ENCODE data around the gene MACIR. TPM values are rescaled to one million over a fixed set of nuclear protein-coding genes. Genes with fewer than 3 reads are reported as not detected.
"Not testable (repeated sequence)": the region's sequence is repeated elsewhere in the genome, so short reads cannot be mapped to it uniquely, and the experiment has no call there.

MACIR gene
- total RNA-seq, 1 donor from 2014 or later = 8.1 TPM

DNA sequence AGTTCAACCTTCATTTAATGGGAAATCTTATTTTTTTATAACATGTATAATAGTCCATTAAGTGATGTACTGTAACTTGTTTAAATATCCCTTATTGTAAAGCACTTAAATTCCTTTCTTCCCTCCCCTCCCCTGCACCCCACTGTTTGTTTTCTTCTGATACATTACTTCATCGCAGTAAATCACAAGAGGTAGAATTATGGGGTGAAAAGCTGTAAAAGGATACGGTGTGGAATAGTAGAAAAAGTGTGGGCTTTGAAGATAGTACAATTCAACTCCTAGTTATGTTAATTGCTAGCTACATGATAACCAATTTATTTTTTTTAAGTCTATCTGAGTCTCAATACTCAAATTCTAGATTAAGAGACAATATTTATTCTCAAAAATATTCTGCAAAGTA is 41.9 kb upstream of the MACIR start:
- Mint-ChIP-seq H3K27me3 (ENCODE audit: low read depth) (no peaks in the 10 kb centered on the region), H3K9me3 (peaks cover 7% of the 10 kb centered on the region)

GRCh38 chr5:103217101-103217500 is 41.5 kb upstream of the MACIR start:
- peaks cover 4% of the 10 kb centered on the region for H3K4me1 Mint-ChIP-seq
- H3K4me3 Mint-ChIP-seq = no peak overlapping the region
- no peaks in the 10 kb centered on the region for H3K27me3 Mint-ChIP-seq (ENCODE audit: low read depth)
- peaks cover 7% of the 10 kb centered on the region for H3K9me3 Mint-ChIP-seq
- H3K27ac Mint-ChIP-seq = no peak overlapping the region
- DNase-seq (ENCODE audit: low spot score in 2 of 2, unreplicated experiment in 2 of 2) = no peak
- H3K36me3 Mint-ChIP-seq = peaks cover 8% of the 10 kb centered on the region
- TF ChIP-seq, protein P1, sequence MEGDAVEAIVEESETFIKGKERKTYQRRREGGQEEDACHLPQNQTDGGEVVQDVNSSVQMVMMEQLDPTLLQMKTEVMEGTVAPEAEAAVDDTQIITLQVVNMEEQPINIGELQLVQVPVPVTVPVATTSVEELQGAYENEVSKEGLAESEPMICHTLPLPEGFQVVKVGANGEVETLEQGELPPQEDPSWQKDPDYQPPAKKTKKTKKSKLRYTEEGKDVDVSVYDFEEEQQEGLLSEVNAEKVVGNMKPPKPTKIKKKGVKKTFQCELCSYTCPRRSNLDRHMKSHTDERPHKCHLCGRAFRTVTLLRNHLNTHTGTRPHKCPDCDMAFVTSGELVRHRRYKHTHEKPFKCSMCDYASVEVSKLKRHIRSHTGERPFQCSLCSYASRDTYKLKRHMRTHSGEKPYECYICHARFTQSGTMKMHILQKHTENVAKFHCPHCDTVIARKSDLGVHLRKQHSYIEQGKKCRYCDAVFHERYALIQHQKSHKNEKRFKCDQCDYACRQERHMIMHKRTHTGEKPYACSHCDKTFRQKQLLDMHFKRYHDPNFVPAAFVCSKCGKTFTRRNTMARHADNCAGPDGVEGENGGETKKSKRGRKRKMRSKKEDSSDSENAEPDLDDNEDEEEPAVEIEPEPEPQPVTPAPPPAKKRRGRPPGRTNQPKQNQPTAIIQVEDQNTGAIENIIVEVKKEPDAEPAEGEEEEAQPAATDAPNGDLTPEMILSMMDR (IDR thresholded peaks at IDR 0.05; ENCODE audit: unreplicated experiment) = no peak

More for the DNA sequence above, 41.9 kb upstream of the MACIR start:
- DNase-seq (ENCODE audit: low spot score in 2 of 2, unreplicated experiment in 2 of 2) = no peak
- H3K36me3 Mint-ChIP-seq = peaks cover 8% of the 10 kb centered on the region
- H3K4me1 Mint-ChIP-seq = peaks cover 4% of the 10 kb centered on the region
- no peak overlapping the region for H3K27ac Mint-ChIP-seq
- no peak overlapping the region for H3K4me3 Mint-ChIP-seq
- TF ChIP-seq, protein P1 (IDR thresholded peaks at IDR 0.05; ENCODE audit: unreplicated experiment) = no peak

GRCh38 chr5:103218164-103218563 is 40.4 kb upstream of the MACIR start:
- Mint-ChIP-seq H3K4me1 (peaks cover 4% of the 10 kb centered on the region), H3K27me3 (ENCODE audit: low read depth) (no peaks in the 10 kb centered on the region), H3K36me3 (peaks cover 8% of the 10 kb centered on the region), H3K4me3 (no peak overlapping the region), H3K27ac (no peak overlapping the region), H3K9me3 (peaks cover 7% of the 10 kb centered on the region)
- DNase-seq (ENCODE audit: low spot score in 2 of 2, unreplicated experiment in 2 of 2) = no peak
- TF ChIP-seq, protein P1 (IDR thresholded peaks at IDR 0.05; ENCODE audit: unreplicated experiment) = no peak

DNA sequence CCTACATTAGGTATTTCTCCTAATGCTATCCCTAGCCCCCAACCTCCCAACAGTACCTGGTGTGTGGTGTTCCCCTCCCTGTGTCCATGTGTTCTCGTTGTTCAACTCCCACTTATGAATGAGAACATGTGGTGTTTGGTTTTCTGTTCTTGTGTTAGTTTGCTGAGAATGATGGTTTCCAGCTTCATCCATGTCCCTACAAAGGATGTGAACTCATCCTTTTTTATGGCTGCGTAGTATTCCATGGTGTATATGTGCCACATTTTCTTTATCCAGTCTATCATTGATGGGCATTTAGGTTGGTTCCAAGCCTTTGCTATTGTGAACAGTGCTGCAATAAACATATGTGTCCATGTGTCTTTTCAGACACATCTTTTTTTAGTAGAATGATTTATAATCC is 39.5 kb upstream of the MACIR start:
- not testable (repeated sequence) for H3K27me3 Mint-ChIP-seq (ENCODE audit: low read depth); H3K4me3 Mint-ChIP-seq; H3K27ac Mint-ChIP-seq; H3K36me3 Mint-ChIP-seq; DNase-seq (ENCODE audit: low spot score in 2 of 2, unreplicated experiment in 2 of 2); H3K9me3 Mint-ChIP-seq; H3K4me1 Mint-ChIP-seq

- H3K9me3 Mint-ChIP-seq = peaks cover 11% of the 10 kb centered on the region
- H3K4me1 Mint-ChIP-seq = no peaks in the 10 kb centered on the region
- H3K4me3 Mint-ChIP-seq = no peak overlapping the region
These were observed 35.3 kb upstream of the MACIR start for GRCh38 chr5:103223031-103223955.

More at GRCh38 chr5:103223031-103223955, 35.3 kb upstream of the MACIR start:
- peaks cover 6% of the 10 kb centered on the region for H3K36me3 Mint-ChIP-seq
- no peak for DNase-seq (ENCODE audit: low spot score in 2 of 2, unreplicated experiment in 2 of 2)
- H3K27me3 Mint-ChIP-seq (ENCODE audit: low read depth) = no peaks in the 10 kb centered on the region
- H3K27ac Mint-ChIP-seq = no peak overlapping the region
- TF ChIP-seq, protein P1 (IDR thresholded peaks at IDR 0.05; ENCODE audit: unreplicated experiment) = no peak

All from mesothelial cell of epicardium (in vitro differentiated cells).